Ishikawa (cell line): ENCODE measurements around the gene SPATA6L.
A peak's percentile ranks its signal among the peaks of the same experiment; 100 is the strongest.

Experiments used
- CEBPB ChIP-seq: IDR thresholded peaks from 2 replicates; pipeline ENCODE4 v1.6.1; 2012
- CREB1 ChIP-seq: IDR thresholded peaks from 2 replicates; pipeline ENCODE4 v1.6.1; 2012; ENCODE audit warnings: low read depth
- EGR1 ChIP-seq: IDR thresholded peaks from 2 replicates; pipeline ENCODE4 v1.6.1; 2012
- EP300 ChIP-seq: IDR thresholded peaks from 2 replicates; pipeline ENCODE4 v1.6.1; 2012; ENCODE audit warnings: borderline replicate concordance
- FOXM1 ChIP-seq: IDR thresholded peaks from 2 replicates; pipeline ENCODE4 v1.6.1; 2012; ENCODE audit warnings: low read depth, borderline replicate concordance
- NFIC ChIP-seq: IDR thresholded peaks from 2 replicates; pipeline ENCODE4 v1.6.1; 2012
- RAD21 ChIP-seq: IDR thresholded peaks from 2 replicates; pipeline ENCODE4 v1.6.1; 2012; ENCODE audit warnings: low read depth
- REST ChIP-seq: IDR thresholded peaks from 2 replicates; pipeline ENCODE4 v1.6.1; 2012; ENCODE audit warnings: low read depth, mild to moderate bottlenecking
- TAF1 ChIP-seq: IDR thresholded peaks from 2 replicates; pipeline ENCODE4 v1.6.1; 2012; ENCODE audit warnings: low read depth, mild to moderate bottlenecking
- TCF12 ChIP-seq: IDR thresholded peaks from 2 replicates; pipeline ENCODE4 v1.6.1; 2012; ENCODE audit warnings: low read depth
- TEAD4 ChIP-seq: IDR thresholded peaks from 2 replicates; pipeline ENCODE4 v1.6.1; 2012
- YY1 ChIP-seq: IDR thresholded peaks from 2 replicates; pipeline ENCODE4 v1.6.1; 2012; ENCODE audit warnings: low read depth
- ZBTB7A ChIP-seq: IDR thresholded peaks from 2 replicates; pipeline ENCODE4 v1.6.1; 2012; ENCODE audit warnings: low read depth
- TF ChIP-seq, protein P1 (sequence below): IDR thresholded peaks from 2 replicates; pipeline ENCODE4 v1.6.1; 2012
- TF ChIP-seq, protein P2 (sequence below): IDR thresholded peaks from 2 replicates; pipeline ENCODE4 v1.6.1; 2012

Gene SPATA6L

GRCh38 chr9:4680750-4681149, 14.5 kb upstream of the SPATA6L start:
- TF ChIP-seq NFIC (no peak), EP300 (no peak), TAF1 (no peak), TEAD4 (no peak), CREB1 (no peak)

GRCh38 chr9:4680173-4680525, 13.9 kb upstream of the SPATA6L start:
- TF ChIP-seq EP300 (no peak), RAD21 (no peak), TEAD4 (no peak), FOXM1 (no peak), EGR1 (no peak), REST (no peak)
- TF ChIP-seq, protein P1, sequence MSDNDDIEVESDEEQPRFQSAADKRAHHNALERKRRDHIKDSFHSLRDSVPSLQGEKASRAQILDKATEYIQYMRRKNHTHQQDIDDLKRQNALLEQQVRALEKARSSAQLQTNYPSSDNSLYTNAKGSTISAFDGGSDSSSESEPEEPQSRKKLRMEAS, result no peak; the same call in 1 of the 2 replicates

DNA sequence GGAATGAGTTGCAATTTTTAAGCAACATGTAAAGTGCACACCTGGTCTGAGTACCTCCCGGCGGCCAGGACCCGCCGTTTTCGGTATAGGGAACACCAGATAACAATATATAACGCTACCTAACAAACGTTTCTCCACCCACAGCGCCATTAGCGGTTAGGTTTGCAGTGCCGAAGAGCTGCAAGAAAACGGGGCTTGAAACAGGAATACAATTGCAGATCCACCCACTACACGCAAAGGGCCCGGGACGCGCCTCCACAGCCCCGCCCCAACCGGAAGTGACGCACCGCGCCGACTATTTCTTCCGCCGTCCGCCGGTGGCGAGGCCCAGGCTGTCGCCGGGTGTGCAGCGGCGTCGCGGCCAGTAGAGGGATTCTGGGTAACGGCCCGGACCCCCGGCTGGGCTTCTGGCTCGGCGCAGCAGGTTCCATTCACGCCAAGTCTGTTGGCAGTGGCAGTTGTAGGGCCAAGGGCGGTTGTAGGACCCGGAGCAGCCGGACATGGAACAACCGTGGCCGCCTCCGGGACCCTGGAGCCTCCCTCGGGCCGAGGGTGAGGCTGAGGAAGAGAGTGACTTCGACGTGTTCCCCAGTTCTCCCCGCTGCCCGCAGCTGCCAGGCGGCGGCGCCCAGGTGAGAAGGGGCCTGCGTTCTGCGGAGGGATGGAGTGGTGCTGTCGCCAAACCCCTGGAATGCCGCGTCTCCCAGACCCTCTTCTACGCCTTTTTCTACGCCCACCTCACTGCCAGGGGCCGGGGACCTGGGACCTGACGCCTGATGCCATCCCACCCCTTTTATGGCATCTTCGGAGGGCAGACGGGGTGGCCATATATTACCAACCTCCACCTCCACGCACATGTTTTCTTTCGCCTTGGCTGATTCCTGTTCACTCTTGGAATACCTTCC, 13.2 kb upstream of the SPATA6L start, which contains the start of gene CDC37L1:
TSS of gene CDC37L1 (plus strand) at position 302 of the 905 bp plus-strand sequence. CDS start at position 501, 199 bp downstream.
- TF ChIP-seq, protein P2, sequence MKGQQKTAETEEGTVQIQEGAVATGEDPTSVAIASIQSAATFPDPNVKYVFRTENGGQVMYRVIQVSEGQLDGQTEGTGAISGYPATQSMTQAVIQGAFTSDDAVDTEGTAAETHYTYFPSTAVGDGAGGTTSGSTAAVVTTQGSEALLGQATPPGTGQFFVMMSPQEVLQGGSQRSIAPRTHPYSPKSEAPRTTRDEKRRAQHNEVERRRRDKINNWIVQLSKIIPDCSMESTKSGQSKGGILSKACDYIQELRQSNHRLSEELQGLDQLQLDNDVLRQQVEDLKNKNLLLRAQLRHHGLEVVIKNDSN, result no peak
- peak; percentile 80 for TF ChIP-seq TCF12
- peak; percentile 27; the same call in 1 of the 2 replicates for TF ChIP-seq EGR1
- TF ChIP-seq YY1, result peak; percentile 86
- TF ChIP-seq, protein P1, result peak; percentile 86
- 0 out of 2 replicates have a peak, but pooled peaks have one; percentile 3 for TF ChIP-seq CEBPB
- peak; percentile 41; the same call in 1 of the 2 replicates for TF ChIP-seq FOXM1
- peak; percentile 59; the same call in 1 of the 2 replicates for TF ChIP-seq TEAD4
- TF ChIP-seq RAD21, result no peak
- peak; percentile 88; the same call in 1 of the 2 replicates for TF ChIP-seq TAF1
- peak; percentile 43; the same call in 1 of the 2 replicates for TF ChIP-seq EP300
- peak; percentile 85 for TF ChIP-seq CREB1
- TF ChIP-seq REST, result no peak
- no peak for TF ChIP-seq NFIC
- no peak for TF ChIP-seq ZBTB7A

DNA sequence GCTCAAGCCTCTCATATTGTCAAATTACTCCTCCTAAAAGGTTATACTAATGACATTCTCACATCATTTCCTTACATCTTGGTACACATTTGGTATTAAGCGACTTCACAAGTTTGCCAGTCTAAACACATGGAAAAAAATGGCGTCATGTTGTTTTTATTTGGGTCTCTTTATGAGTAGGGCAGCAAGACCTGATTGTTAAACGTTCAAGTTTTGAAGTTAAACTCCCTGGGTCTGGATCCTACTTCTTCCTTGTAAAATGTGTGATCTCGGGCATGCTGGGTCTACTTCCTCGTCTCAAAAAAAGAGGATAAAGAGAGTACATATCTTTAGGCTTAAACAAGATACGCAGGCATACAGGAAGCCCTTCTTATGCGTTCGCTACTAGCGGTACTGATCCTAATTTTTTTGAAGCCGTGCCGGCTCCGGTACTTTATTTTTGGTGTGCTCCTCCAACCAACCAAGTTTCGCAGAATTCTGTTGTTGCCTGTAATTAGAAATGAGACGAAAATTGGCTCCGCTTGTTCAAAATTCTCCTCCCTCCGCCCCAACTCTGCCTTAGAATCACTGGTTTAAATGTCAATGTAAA, 12.5 kb upstream of the SPATA6L start:
- TF ChIP-seq YY1, result no peak
- TF ChIP-seq TEAD4, result no peak
- no peak for TF ChIP-seq TCF12
- TF ChIP-seq EGR1, result no peak
- TF ChIP-seq CEBPB, result no peak
- TF ChIP-seq CREB1, result no peak
- TF ChIP-seq ZBTB7A, result no peak
- no peak for TF ChIP-seq FOXM1
- TF ChIP-seq, protein P1, result no peak
- TF ChIP-seq REST, result no peak
- TF ChIP-seq EP300, result no peak
- TF ChIP-seq RAD21, result no peak
